ENCODE results near the gene GATAD2A.

GRCh38 chr19:19515642-19516519 lies 110.4 kb downstream of the GATAD2A start, which contains the start of gene NDUFA13:
- TF ChIP-seq CTCF (conservative IDR thresholded peaks at IDR 0.05; ENCODE audit: low read length), result peak; percentile 18; the same call in 1 of the 2 replicates
- TF ChIP-seq EZH2phosphoT487 (IDR thresholded peaks at IDR 0.05; ENCODE audit: borderline replicate concordance), result no peak

Measured in Loucy (cell line).